Activated naive CD8-positive, alpha-beta T cell treated with anti-CD3 and anti-CD28 coated beads for 36 hours (primary cell): ENCODE measurements around the gene ANKS6. TPM values are rescaled to one million over a fixed set of nuclear protein-coding genes. Genes with fewer than 3 reads are reported as not detected.

Experiments used
- DNase-seq: peaks from one replicate; pipeline ENCODE4 v3.0.0; 2021
- H3K27ac Mint-ChIP-seq: one replicate; pipeline ENCODE4 v1.8.0; 2022; ENCODE audit warnings: mild to moderate bottlenecking, moderate library complexity, mixed read lengths
- H3K27me3 Mint-ChIP-seq: one replicate; pipeline ENCODE4 v1.8.0; 2022; ENCODE audit warnings: mild to moderate bottlenecking, mixed read lengths
- H3K36me3 Mint-ChIP-seq: one replicate; pipeline ENCODE4 v1.8.0; 2021; ENCODE audit warnings: mild to moderate bottlenecking, mixed read lengths
- H3K4me1 Mint-ChIP-seq: one replicate; pipeline ENCODE4 v1.8.0; 2021; ENCODE audit warnings: mixed read lengths
- H3K4me3 Mint-ChIP-seq: one replicate; pipeline ENCODE4 v1.8.0; 2022; ENCODE audit warnings: mild to moderate bottlenecking, moderate library complexity, mixed read lengths
- H3K9me3 Mint-ChIP-seq: one replicate; pipeline ENCODE4 v1.8.0; 2022; ENCODE audit warnings: mixed read lengths
- total RNA-seq, 2 experiments: library from RNA; stranded (reverse); gene quantifications; one replicate each; pipeline ENCODE4 v1.2.3, GENCODE V29; 2021

The ANKS6 gene
- total RNA-seq, 2 experiments from 2014 or later: 17.9 to 21.8 TPM

- Mint-ChIP-seq H3K36me3 (peaks cover 5% of the 10 kb centered on the region), H3K4me3 (no peak overlapping the region), H3K27ac (no peak overlapping the region), H3K4me1 (peaks cover 25% of the 10 kb centered on the region), H3K27me3 (no peaks in the 10 kb centered on the region), H3K9me3 (no peaks in the 10 kb centered on the region)
- no peak for DNase-seq
Measured at GRCh38 chr9:98790134-98790841, 6.1 kb downstream of the ANKS6 start.

- no peaks in the 10 kb centered on the region for H3K9me3 Mint-ChIP-seq
- H3K4me3 Mint-ChIP-seq: no peak overlapping the region
- no peak overlapping the region for H3K27ac Mint-ChIP-seq
- peaks cover 3% of the 10 kb centered on the region for H3K36me3 Mint-ChIP-seq
- no peaks in the 10 kb centered on the region for H3K27me3 Mint-ChIP-seq
- H3K4me1 Mint-ChIP-seq: peaks cover 18% of the 10 kb centered on the region
- no peak for DNase-seq
Measured at GRCh38 chr9:98789483-98790133, 6.7 kb downstream of the ANKS6 start.

- Mint-ChIP-seq H3K4me3 (no peak overlapping the region), H3K4me1 (peaks cover 12% of the 10 kb centered on the region), H3K27me3 (no peaks in the 10 kb centered on the region), H3K27ac (no peak overlapping the region), H3K9me3 (no peaks in the 10 kb centered on the region), H3K36me3 (peaks cover 3% of the 10 kb centered on the region)
- no peak for DNase-seq
Measured at GRCh38 chr9:98787766-98788335, 8.5 kb downstream of the ANKS6 start.

GRCh38 chr9:98786750-98787510 is 9.4 kb downstream of the ANKS6 start:
- DNase-seq: no peak
- Mint-ChIP-seq H3K27ac (no peak overlapping the region), H3K9me3 (no peaks in the 10 kb centered on the region), H3K27me3 (no peaks in the 10 kb centered on the region), H3K4me3 (no peak overlapping the region), H3K36me3 (peaks cover 3% of the 10 kb centered on the region), H3K4me1 (peaks cover 10% of the 10 kb centered on the region)

GRCh38 chr9:98784831-98785806 is 11.2 kb downstream of the ANKS6 start:
- Mint-ChIP-seq H3K36me3 (peaks cover 1% of the 10 kb centered on the region), H3K9me3 (no peaks in the 10 kb centered on the region), H3K27ac (no peak overlapping the region), H3K4me3 (no peak overlapping the region), H3K27me3 (no peaks in the 10 kb centered on the region), H3K4me1 (no peaks in the 10 kb centered on the region)
- no peak for DNase-seq

- no peaks in the 10 kb centered on the region for H3K27me3 Mint-ChIP-seq
- H3K9me3 Mint-ChIP-seq: no peaks in the 10 kb centered on the region
- H3K4me1 Mint-ChIP-seq: no peaks in the 10 kb centered on the region
- H3K36me3 Mint-ChIP-seq: peaks cover 1% of the 10 kb centered on the region
- no peak overlapping the region for H3K4me3 Mint-ChIP-seq
- H3K27ac Mint-ChIP-seq: no peak overlapping the region
- DNase-seq: no peak
Measured at GRCh38 chr9:98783518-98784226, 12.7 kb downstream of the ANKS6 start.

- peaks cover 11% of the 10 kb centered on the region for H3K36me3 Mint-ChIP-seq
- no peak overlapping the region for H3K27ac Mint-ChIP-seq
- H3K4me1 Mint-ChIP-seq: no peaks in the 10 kb centered on the region
- H3K9me3 Mint-ChIP-seq: no peaks in the 10 kb centered on the region
- no peak overlapping the region for H3K4me3 Mint-ChIP-seq
- no peaks in the 10 kb centered on the region for H3K27me3 Mint-ChIP-seq
- no peak for DNase-seq
Measured at GRCh38 chr9:98781588-98782383, 14.6 kb downstream of the ANKS6 start.

- no peaks in the 10 kb centered on the region for H3K9me3 Mint-ChIP-seq
- no peaks in the 10 kb centered on the region for H3K27me3 Mint-ChIP-seq
- no peak for DNase-seq
- no peaks in the 10 kb centered on the region for H3K4me1 Mint-ChIP-seq
- H3K27ac Mint-ChIP-seq: no peak overlapping the region
- peaks cover 11% of the 10 kb centered on the region for H3K36me3 Mint-ChIP-seq
- H3K4me3 Mint-ChIP-seq: no peak overlapping the region
Measured at GRCh38 chr9:98780059-98780749, 16.2 kb downstream of the ANKS6 start.

- Mint-ChIP-seq H3K27ac (no peak overlapping the region), H3K4me3 (no peak overlapping the region), H3K27me3 (no peaks in the 10 kb centered on the region), H3K4me1 (no peaks in the 10 kb centered on the region), H3K36me3 (peaks cover 11% of the 10 kb centered on the region), H3K9me3 (no peaks in the 10 kb centered on the region)
- no peak for DNase-seq
Measured at GRCh38 chr9:98778711-98779530, 17.4 kb downstream of the ANKS6 start.

GRCh38 chr9:98778251-98778650 is 18.1 kb downstream of the ANKS6 start:
- H3K9me3 Mint-ChIP-seq: no peaks in the 10 kb centered on the region
- no peak overlapping the region for H3K4me3 Mint-ChIP-seq
- H3K36me3 Mint-ChIP-seq: peaks cover 17% of the 10 kb centered on the region
- H3K27ac Mint-ChIP-seq: no peak overlapping the region
- H3K27me3 Mint-ChIP-seq: no peaks in the 10 kb centered on the region
- no peak for DNase-seq
- H3K4me1 Mint-ChIP-seq: no peaks in the 10 kb centered on the region

- Mint-ChIP-seq H3K36me3 (peaks cover 17% of the 10 kb centered on the region), H3K9me3 (no peaks in the 10 kb centered on the region), H3K27me3 (no peaks in the 10 kb centered on the region), H3K27ac (no peak overlapping the region), H3K4me3 (no peak overlapping the region), H3K4me1 (no peaks in the 10 kb centered on the region)
- DNase-seq: no peak
Measured at GRCh38 chr9:98777618-98778017, 18.7 kb downstream of the ANKS6 start.

GRCh38 chr9:98775831-98776441 is 20.4 kb downstream of the ANKS6 start:
- H3K9me3 Mint-ChIP-seq: no peaks in the 10 kb centered on the region
- no peaks in the 10 kb centered on the region for H3K4me1 Mint-ChIP-seq
- H3K27ac Mint-ChIP-seq: no peak overlapping the region
- peaks cover 17% of the 10 kb centered on the region for H3K36me3 Mint-ChIP-seq
- H3K4me3 Mint-ChIP-seq: no peak overlapping the region
- DNase-seq: peak; percentile 30
- no peaks in the 10 kb centered on the region for H3K27me3 Mint-ChIP-seq
